SJSA1 (cell line): ENCODE results near the gene DPM2. TPM values are rescaled to one million over a fixed set of nuclear protein-coding genes. Genes with fewer than 3 reads are reported as not detected.

Experiments used
- DNase-seq, 2 experiments: peaks; one replicate each; pipeline ENCODE4 v3.0.0-alpha.2; 2015 to 2020; ENCODE audit warnings: low spot score in 2 of 2, low read depth in 1 of 2
- H3K27ac ChIP-seq: fragments of 250-450 bp; sonication (Bioruptor Pico); 2 replicates; pipeline ENCODE4 v1.5.1; 2020; ENCODE audit warnings: mild to moderate bottlenecking, moderate library complexity
- H3K27me3 ChIP-seq: fragments of 250-450 bp; sonication (Bioruptor Pico); replicated peaks from 2 replicates; pipeline ENCODE4 v1.5.1; 2020; ENCODE audit warnings: mild to moderate bottlenecking, moderate library complexity
- H3K36me3 ChIP-seq: fragments of 250-450 bp; sonication (Bioruptor Pico); 2 replicates; pipeline ENCODE4 v1.5.1; 2020; ENCODE audit warnings: mild to moderate bottlenecking
- H3K4me1 ChIP-seq: fragments of 250-450 bp; sonication (Bioruptor Pico); replicated peaks from 2 replicates; pipeline ENCODE4 v1.6.1; 2021; ENCODE audit warnings: mild to moderate bottlenecking
- H3K4me3 ChIP-seq: fragments of 250-450 bp; sonication (Bioruptor Pico); 2 replicates; pipeline ENCODE4 v1.5.1; 2020; ENCODE audit warnings: mild to moderate bottlenecking
- H3K9me3 ChIP-seq: fragments of 250-450 bp; sonication (Bioruptor Pico); replicated peaks from 2 replicates; pipeline ENCODE4 v1.5.1; 2020; ENCODE audit warnings: mild to moderate bottlenecking
- total RNA-seq: library from RNA; depleted of rRNA; stranded (reverse); fragments of >200 nt; shearing (Covaris generic); gene quantifications from 2 replicates; pipeline ENCODE4 v1.2.3, GENCODE V29; 2014

DPM2 gene
- total RNA-seq, 1 experiment from 2014 or later = 20.4 TPM

GRCh38 chr9:127908660-127908926, 29.1 kb downstream of the DPM2 start:
- Histone ChIP-seq H3K4me3 (no peak overlapping the region), H3K36me3 (peaks cover 33% of the 10 kb centered on the region), H3K27me3 (no peaks in the 10 kb centered on the region), H3K27ac (no peak overlapping the region), H3K4me1 (peaks cover 36% of the 10 kb centered on the region), H3K9me3 (no peaks in the 10 kb centered on the region)
- no peak for DNase-seq

GRCh38 chr9:127907867-127908659, 29.6 kb downstream of the DPM2 start:
- Histone ChIP-seq H3K27me3 (no peaks in the 10 kb centered on the region), H3K9me3 (no peaks in the 10 kb centered on the region), H3K4me1 (peaks cover 41% of the 10 kb centered on the region), H3K27ac (no peak overlapping the region), H3K36me3 (peaks cover 29% of the 10 kb centered on the region), H3K4me3 (no peak overlapping the region)
- DNase-seq = no peak

- Histone ChIP-seq H3K9me3 (no peaks in the 10 kb centered on the region), H3K27ac (no peak overlapping the region), H3K4me1 (peaks cover 60% of the 10 kb centered on the region), H3K36me3 (peaks cover 14% of the 10 kb centered on the region), H3K27me3 (no peaks in the 10 kb centered on the region), H3K4me3 (no peak overlapping the region)
- no peak for DNase-seq
Observed at GRCh38 chr9:127905788-127906191, 31.9 kb downstream of the DPM2 start.

- DNase-seq = no peak
- H3K4me1 ChIP-seq = peaks cover 58% of the 10 kb centered on the region
- H3K4me3 ChIP-seq = no peak overlapping the region
- no peaks in the 10 kb centered on the region for H3K9me3 ChIP-seq
- H3K27me3 ChIP-seq = no peaks in the 10 kb centered on the region
- H3K36me3 ChIP-seq = peaks cover 12% of the 10 kb centered on the region
- H3K27ac ChIP-seq = peak overlapping the region; percentile 59
Observed at GRCh38 chr9:127905004-127905728, 32.5 kb downstream of the DPM2 start.

- peaks cover 64% of the 10 kb centered on the region for H3K4me1 ChIP-seq
- H3K27ac ChIP-seq = peak overlapping the region; percentile 59
- DNase-seq = no peak
- H3K4me3 ChIP-seq = no peak overlapping the region
- H3K36me3 ChIP-seq = peaks cover 7% of the 10 kb centered on the region
- H3K9me3 ChIP-seq = no peaks in the 10 kb centered on the region
- no peaks in the 10 kb centered on the region for H3K27me3 ChIP-seq
Observed at GRCh38 chr9:127904561-127905003, 33.1 kb downstream of the DPM2 start.

- Histone ChIP-seq H3K9me3 (no peaks in the 10 kb centered on the region), H3K4me3 (no peak overlapping the region), H3K27ac (peak overlapping the region; percentile 59), H3K36me3 (peaks cover 8% of the 10 kb centered on the region), H3K27me3 (no peaks in the 10 kb centered on the region), H3K4me1 (peaks cover 68% of the 10 kb centered on the region)
- DNase-seq = peak; percentile 95 to 99
Observed at GRCh38 chr9:127903557-127904475, 33.8 kb downstream of the DPM2 start.

GRCh38 chr9:127899128-127899943, 38.3 kb downstream of the DPM2 start, which contains the start of gene ST6GALNAC6:
ST6GALNAC6 (minus strand) TSS chr9:127899603; CDS start chr9:127897981, 1,622 bp downstream.
- Histone ChIP-seq H3K27ac (peak within 1 kb of the TSS; percentile 78), H3K36me3 (peaks cover 41% of the 10 kb centered on the region), H3K9me3 (no peaks in the 10 kb centered on the region), H3K27me3 (no peaks in the 10 kb centered on the region), H3K4me3 (peak within 1 kb of the TSS; percentile 83), H3K4me1 (peaks cover 56% of the 10 kb centered on the region)
- peak; percentile 54 to 66 for DNase-seq

GRCh38 chr9:127898433-127899127, 39.1 kb downstream of the DPM2 start:
- H3K4me3 ChIP-seq = peak overlapping the region; percentile 83
- H3K27me3 ChIP-seq = no peaks in the 10 kb centered on the region
- H3K4me1 ChIP-seq = peaks cover 49% of the 10 kb centered on the region
- H3K9me3 ChIP-seq = peaks cover 2% of the 10 kb centered on the region
- peak overlapping the region; percentile 64 for H3K27ac ChIP-seq
- peaks cover 48% of the 10 kb centered on the region for H3K36me3 ChIP-seq
- peak; percentile 51 to 74 for DNase-seq

GRCh38 chr9:127897193-127897692, 40.4 kb downstream of the DPM2 start:
- peaks cover 62% of the 10 kb centered on the region for H3K36me3 ChIP-seq

GRCh38 chr9:127896395-127897192, 41.1 kb downstream of the DPM2 start:
- no peaks in the 10 kb centered on the region for H3K27me3 ChIP-seq
- no peak for DNase-seq
- peaks cover 6% of the 10 kb centered on the region for H3K9me3 ChIP-seq
- H3K4me3 ChIP-seq = no peak overlapping the region
- peaks cover 65% of the 10 kb centered on the region for H3K36me3 ChIP-seq
- H3K4me1 ChIP-seq = peaks cover 35% of the 10 kb centered on the region
- no peak overlapping the region for H3K27ac ChIP-seq

More at GRCh38 chr9:127897193-127897692, 40.4 kb downstream of the DPM2 start:
- Histone ChIP-seq H3K4me1 (peaks cover 40% of the 10 kb centered on the region), H3K4me3 (no peak overlapping the region), H3K27me3 (no peaks in the 10 kb centered on the region), H3K9me3 (peaks cover 6% of the 10 kb centered on the region), H3K27ac (no peak overlapping the region)
- DNase-seq = peak in 1 of 2 experiments; percentile 60

GRCh38 chr9:127895811-127896210, 41.8 kb downstream of the DPM2 start:
- Histone ChIP-seq H3K9me3 (peaks cover 6% of the 10 kb centered on the region), H3K27me3 (no peaks in the 10 kb centered on the region), H3K27ac (no peak overlapping the region), H3K4me3 (no peak overlapping the region), H3K4me1 (peaks cover 28% of the 10 kb centered on the region), H3K36me3 (peaks cover 70% of the 10 kb centered on the region)
- DNase-seq = no peak

- no peak for DNase-seq
- no peak overlapping the region for H3K4me3 ChIP-seq
- no peaks in the 10 kb centered on the region for H3K27me3 ChIP-seq
- H3K36me3 ChIP-seq = peaks cover 79% of the 10 kb centered on the region
- H3K9me3 ChIP-seq = peaks cover 6% of the 10 kb centered on the region
- peaks cover 11% of the 10 kb centered on the region for H3K4me1 ChIP-seq
- no peak overlapping the region for H3K27ac ChIP-seq
Observed at GRCh38 chr9:127893392-127893791, 44.3 kb downstream of the DPM2 start.
